ENCODE measurements around the gene IGSF5. TPM values are rescaled to one million over a fixed set of nuclear protein-coding genes. Genes with fewer than 3 reads are reported as not detected.

IGSF5 gene
- polyA plus RNA-seq, 1 donor (not counting 4 experiments of a cell fraction or from before 2014, with no cell fraction given) = not detected

DNA sequence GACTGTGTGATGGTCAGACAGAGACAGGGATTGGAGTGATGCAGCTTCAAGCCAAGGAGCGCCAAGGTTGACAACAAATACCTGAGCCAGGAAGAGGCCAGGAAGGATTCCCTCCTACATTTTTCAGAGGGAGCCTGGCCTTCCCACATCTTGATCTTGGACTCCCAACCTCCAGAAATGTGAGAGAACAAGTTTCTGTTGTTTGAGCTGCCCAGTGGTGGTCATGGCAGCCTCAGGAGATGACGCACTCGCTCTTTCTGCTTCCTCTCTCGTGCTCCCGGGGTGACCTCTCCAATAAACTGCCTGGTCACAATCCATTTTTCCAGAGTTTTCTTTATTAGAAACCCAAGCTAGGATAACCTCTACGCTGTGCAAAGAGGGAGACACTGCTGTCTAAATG is 16.6 kb upstream of the IGSF5 start:
- no peaks in the 10 kb centered on the region for H3K36me3 ChIP-seq (ENCODE audit: control insufficient read depth in 2 of 2, extremely low read depth in 1 of 2, insufficient read depth in 2 of 2, low read length in 2 of 2)
- no peak overlapping the region for H3K4me3 ChIP-seq (ENCODE audit: control insufficient read depth in 2 of 3, extremely low read depth in 1 of 3, insufficient read depth in 2 of 3, low read depth in 1 of 3, low read length in 3 of 3)
- no peaks in the 10 kb centered on the region for H4K20me1 ChIP-seq (ENCODE audit: control insufficient read depth, extremely low read depth, insufficient read depth, low read length)
- no peak overlapping the region for H3K4me2 ChIP-seq (ENCODE audit: control insufficient read depth, extremely low read depth, insufficient read depth, low read depth, low read length)
- no peak overlapping the region for H3K9ac ChIP-seq (ENCODE audit: control insufficient read depth, extremely low read depth, insufficient read depth, low read length)
- peaks cover 10% of the 10 kb centered on the region for H3K9me3 ChIP-seq (ENCODE audit: control insufficient read depth, low read depth, low read length)
- no peaks in the 10 kb centered on the region for H3K27me3 ChIP-seq (ENCODE audit: control insufficient read depth, extremely low read depth, insufficient read depth, low read length)
- no peaks in the 10 kb centered on the region for H3K9me1 ChIP-seq (ENCODE audit: control insufficient read depth, extremely low read depth, insufficient read depth, low read length)
- H3K79me2 ChIP-seq (ENCODE audit: control insufficient read depth, insufficient read depth, low read length) = no peaks in the 10 kb centered on the region
- DNase-seq (ENCODE audit: low read depth, low spot score) (no peak), FAIRE-seq (no peak)
- no peaks in the 10 kb centered on the region for H3K4me1 ChIP-seq (ENCODE audit: control insufficient read depth, extremely low read depth, insufficient read depth, low read length)
- no peak overlapping the region for H2AFZ ChIP-seq (ENCODE audit: control insufficient read depth, low read length)
- no peak overlapping the region for H3K27ac ChIP-seq (ENCODE audit: control insufficient read depth, insufficient read depth, low read length)
- TF ChIP-seq, protein P1, sequence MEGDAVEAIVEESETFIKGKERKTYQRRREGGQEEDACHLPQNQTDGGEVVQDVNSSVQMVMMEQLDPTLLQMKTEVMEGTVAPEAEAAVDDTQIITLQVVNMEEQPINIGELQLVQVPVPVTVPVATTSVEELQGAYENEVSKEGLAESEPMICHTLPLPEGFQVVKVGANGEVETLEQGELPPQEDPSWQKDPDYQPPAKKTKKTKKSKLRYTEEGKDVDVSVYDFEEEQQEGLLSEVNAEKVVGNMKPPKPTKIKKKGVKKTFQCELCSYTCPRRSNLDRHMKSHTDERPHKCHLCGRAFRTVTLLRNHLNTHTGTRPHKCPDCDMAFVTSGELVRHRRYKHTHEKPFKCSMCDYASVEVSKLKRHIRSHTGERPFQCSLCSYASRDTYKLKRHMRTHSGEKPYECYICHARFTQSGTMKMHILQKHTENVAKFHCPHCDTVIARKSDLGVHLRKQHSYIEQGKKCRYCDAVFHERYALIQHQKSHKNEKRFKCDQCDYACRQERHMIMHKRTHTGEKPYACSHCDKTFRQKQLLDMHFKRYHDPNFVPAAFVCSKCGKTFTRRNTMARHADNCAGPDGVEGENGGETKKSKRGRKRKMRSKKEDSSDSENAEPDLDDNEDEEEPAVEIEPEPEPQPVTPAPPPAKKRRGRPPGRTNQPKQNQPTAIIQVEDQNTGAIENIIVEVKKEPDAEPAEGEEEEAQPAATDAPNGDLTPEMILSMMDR (optimal IDR thresholded peaks at IDR 0.05 in 1 of 3, IDR thresholded peaks at IDR 0.05 in 1 of 3, conservative IDR thresholded peaks at IDR 0.05 in 1 of 3; ENCODE audit: extremely low read depth in 1 of 3, insufficient read depth in 2 of 3, low read length in 3 of 3) = no peak
- TF ChIP-seq EZH2 (IDR thresholded peaks at IDR 0.05; ENCODE audit: low read length) = no peak
- dilution Hi-C loops (cut with MboI; ENCODE audit: extremely low pct_ligation_motif_present, low sequenced_read_pairs) = no loop called here

DNA sequence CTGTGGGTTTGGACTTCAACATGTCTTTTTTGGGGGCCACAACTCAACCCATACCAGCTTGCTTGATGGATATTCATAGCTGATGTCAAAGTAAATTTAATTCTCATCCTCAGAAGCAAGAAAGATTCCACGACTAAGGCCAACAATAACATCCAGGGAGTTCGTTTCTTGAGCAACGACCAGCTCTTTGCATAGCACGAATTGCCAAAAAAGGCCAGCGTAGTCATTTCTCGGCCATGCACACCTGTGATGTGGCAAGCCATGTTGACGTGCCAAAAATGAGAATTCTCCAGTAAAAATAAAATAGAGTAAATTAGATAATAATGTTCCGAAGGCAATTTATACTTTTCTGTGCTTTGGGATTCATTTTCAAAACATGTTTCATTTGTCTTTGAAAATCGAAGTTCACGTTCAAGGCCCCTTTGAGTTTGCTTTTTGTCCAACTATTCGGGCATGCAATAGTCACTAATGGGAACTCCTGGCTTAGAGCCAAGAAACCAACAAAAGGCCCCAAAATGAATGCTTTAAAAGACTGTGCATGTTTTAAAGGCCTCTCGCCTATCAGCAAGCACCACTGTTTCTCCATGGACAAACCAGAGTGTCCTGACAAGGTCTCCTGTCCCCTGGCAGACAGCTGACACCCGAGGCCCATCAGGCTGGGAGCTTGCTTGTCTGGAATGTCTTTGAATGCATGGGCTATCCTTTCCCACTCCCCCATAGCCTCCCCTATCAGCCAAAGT is 14.4 kb upstream of the IGSF5 start:
- Histone ChIP-seq H3K79me2 (ENCODE audit: control insufficient read depth, insufficient read depth, low read length) (no peaks in the 10 kb centered on the region), H4K20me1 (ENCODE audit: control insufficient read depth, extremely low read depth, insufficient read depth, low read length) (no peaks in the 10 kb centered on the region), H3K9me3 (ENCODE audit: control insufficient read depth, low read depth, low read length) (peaks cover 8% of the 10 kb centered on the region), H2AFZ (ENCODE audit: control insufficient read depth, low read length) (no peak overlapping the region), H3K9ac (ENCODE audit: control insufficient read depth, extremely low read depth, insufficient read depth, low read length) (no peak overlapping the region), H3K4me1 (ENCODE audit: control insufficient read depth, extremely low read depth, insufficient read depth, low read length) (no peaks in the 10 kb centered on the region), H3K4me2 (ENCODE audit: control insufficient read depth, extremely low read depth, insufficient read depth, low read depth, low read length) (no peak overlapping the region), H3K4me3 (ENCODE audit: control insufficient read depth in 2 of 3, extremely low read depth in 1 of 3, insufficient read depth in 2 of 3, low read depth in 1 of 3, low read length in 3 of 3) (no peak overlapping the region), H3K27me3 (ENCODE audit: control insufficient read depth, extremely low read depth, insufficient read depth, low read length) (no peaks in the 10 kb centered on the region), H3K9me1 (ENCODE audit: control insufficient read depth, extremely low read depth, insufficient read depth, low read length) (no peaks in the 10 kb centered on the region), H3K27ac (ENCODE audit: control insufficient read depth, insufficient read depth, low read length) (no peak overlapping the region), H3K36me3 (ENCODE audit: control insufficient read depth in 2 of 2, extremely low read depth in 1 of 2, insufficient read depth in 2 of 2, low read length in 2 of 2) (no peaks in the 10 kb centered on the region)
- TF ChIP-seq EZH2 (IDR thresholded peaks at IDR 0.05; ENCODE audit: low read length) = no peak
- TF ChIP-seq, protein P1 (optimal IDR thresholded peaks at IDR 0.05 in 1 of 3, IDR thresholded peaks at IDR 0.05 in 1 of 3, conservative IDR thresholded peaks at IDR 0.05 in 1 of 3; ENCODE audit: extremely low read depth in 1 of 3, insufficient read depth in 2 of 3, low read length in 3 of 3) = no peak
- no peak for FAIRE-seq
- DNase-seq (ENCODE audit: low read depth, low spot score) = no peak
- dilution Hi-C loops (cut with MboI; ENCODE audit: extremely low pct_ligation_motif_present, low sequenced_read_pairs) = no loop called here

All from keratinocyte (primary cell).